ENCODE data around the gene COL16A1.

Gene COL16A1

GRCh38 chr1:31645274-31645568 lies 58.6 kb downstream of the COL16A1 start:
- no peak for DNase-seq

DNA sequence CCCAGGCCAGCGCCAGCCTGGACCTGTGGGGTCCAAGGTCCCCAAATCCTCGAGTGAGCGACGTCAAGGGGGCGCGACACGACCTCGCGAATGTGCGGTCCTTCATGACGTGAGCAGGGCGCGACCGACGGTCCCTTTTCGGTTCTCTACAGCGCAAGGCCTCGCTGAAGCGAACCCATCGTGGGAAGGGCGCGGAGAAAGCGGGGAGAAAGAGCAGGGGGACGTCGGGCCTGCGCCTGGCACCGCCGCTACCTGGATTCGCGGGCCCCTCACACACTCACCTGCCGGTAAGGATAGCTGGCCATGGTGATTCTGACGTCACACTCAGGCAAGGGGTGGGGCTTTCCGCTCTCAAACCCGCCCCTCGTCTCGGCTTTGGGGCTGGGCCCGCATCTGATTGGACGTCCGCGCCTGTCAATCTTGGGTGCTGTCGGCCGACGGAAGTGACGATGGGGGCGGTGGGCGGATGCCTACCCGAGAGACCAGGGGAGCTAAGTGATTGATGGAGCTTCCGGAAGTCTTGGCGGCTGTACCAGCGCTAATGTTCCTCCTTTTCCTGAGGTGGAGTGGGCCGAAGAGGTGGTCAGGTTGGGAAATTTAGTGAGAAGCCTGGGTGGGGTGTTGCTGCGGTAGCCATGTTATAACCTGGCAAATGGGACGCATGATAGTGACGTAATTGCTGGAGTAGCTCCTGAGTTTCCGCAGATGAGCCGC lies 59.1 kb downstream of the COL16A1 start, which contains the start of gene PEF1:
PEF1 (minus strand) TSS at position 317 of the 714 bp plus-strand sequence; CDS start at position 305, 12 bp downstream.
- peak; percentile 95 to 100 for DNase-seq

- no peak for DNase-seq
Measured at GRCh38 chr1:31643976-31644559, 59.7 kb downstream of the COL16A1 start.

GRCh38 chr1:31642897-31643296 lies 60.9 kb downstream of the COL16A1 start:
- DNase-seq: no peak

GRCh38 chr1:31642366-31642765 lies 61.5 kb downstream of the COL16A1 start:
- no peak for DNase-seq

DNA sequence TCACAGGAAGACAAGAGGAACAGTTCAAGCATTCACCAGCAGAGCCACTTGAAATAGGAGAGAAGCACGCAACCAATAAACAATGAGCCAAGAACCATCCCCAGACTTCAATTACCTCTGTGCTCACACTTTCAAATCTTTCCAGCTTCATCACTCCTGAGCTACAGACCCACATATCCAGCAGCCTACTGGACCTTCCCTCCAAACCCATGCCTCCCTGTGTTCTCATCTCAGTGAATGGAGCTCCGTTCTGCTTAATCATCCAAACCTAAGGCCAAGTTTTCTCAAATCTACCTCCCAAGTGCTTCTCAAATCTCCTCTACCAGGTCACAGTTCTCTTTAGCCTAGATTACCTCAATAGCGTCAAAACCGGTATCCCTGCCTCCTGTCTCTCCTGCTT lies 62.9 kb downstream of the COL16A1 start:
- DNase-seq: no peak

- DNase-seq: no peak
Measured at GRCh38 chr1:31640179-31640578, 63.6 kb downstream of the COL16A1 start.

DNA sequence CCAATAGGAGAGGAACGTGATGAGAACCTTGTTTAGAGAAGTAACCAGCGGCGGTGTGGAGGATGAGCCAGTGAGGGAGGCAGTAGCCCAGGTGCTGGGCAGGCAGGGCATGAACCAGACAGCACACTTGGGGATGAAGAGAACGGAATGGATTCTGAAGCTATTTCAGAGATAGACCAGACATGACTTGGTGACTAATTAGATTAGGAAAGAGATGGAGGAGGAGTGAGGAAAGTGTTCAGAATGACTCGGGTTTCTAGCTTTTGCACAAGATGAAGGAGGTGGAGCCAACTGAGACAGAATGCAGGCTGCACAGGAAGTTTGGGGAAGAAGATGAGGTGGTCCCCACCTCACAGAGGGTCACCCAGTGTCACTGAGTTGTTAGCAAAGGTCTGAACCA lies 64.3 kb downstream of the COL16A1 start:
- peak; percentile 80 to 86 for DNase-seq

DNA sequence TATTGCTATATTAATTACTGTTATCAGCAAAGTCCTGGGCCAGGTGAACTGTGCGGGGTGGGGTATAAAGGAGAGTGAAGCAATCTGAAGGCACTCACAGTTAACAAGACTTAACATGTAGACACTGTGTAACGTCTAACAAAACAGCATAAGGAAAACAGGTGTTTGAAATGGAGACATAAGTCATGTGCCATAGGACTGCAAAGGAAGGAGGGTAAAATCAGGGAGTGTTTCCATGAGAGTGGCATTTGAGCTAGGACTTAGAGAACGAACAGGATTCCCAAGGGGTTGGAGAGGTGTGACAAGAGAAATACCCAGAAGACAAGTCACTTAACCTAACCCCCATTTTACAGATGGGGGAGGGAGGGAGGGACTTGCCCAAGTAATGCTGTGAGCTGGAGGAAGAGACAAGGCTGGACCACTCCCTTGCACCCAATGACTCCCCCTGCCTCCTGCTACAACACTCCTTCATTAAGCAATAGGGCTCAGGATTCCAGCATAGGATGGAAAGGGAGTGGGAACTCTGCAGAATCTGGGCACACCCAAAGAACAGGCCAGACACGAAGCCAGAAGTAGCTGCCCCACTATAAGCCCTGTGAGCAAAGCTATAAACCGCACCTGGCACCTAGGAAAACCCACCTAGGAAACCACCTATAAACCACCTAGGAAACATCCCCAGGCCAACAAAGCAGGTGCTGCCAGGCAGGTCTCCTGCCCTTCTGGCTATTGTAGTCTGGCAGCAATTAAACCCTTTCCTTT lies 65.7 kb downstream of the COL16A1 start:
- no peak for DNase-seq

GRCh38 chr1:31633117-31633516 lies 70.7 kb downstream of the COL16A1 start:
- peak in 1 of 2 donors; percentile 50 for DNase-seq

DNA sequence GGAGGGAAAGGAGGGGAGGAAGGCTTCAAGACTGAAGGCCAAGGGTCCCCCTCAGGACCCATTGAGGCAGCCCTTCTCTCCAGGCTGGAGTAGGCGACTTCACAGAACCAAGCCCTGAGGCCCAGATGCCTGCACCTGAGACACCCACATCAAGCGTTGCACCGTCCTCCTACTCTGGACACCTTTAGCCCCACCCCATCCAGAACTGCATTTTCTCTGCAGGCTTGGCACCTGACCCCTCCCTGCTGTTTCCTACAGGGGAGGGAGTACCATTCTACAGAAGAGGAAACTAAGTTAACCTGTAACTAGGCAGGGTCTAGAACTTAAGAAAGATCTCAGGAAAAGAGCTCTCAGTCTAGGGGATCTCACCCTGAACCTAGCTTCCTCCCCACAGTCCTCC lies 71.2 kb downstream of the COL16A1 start:
- DNase-seq: no peak

DNA sequence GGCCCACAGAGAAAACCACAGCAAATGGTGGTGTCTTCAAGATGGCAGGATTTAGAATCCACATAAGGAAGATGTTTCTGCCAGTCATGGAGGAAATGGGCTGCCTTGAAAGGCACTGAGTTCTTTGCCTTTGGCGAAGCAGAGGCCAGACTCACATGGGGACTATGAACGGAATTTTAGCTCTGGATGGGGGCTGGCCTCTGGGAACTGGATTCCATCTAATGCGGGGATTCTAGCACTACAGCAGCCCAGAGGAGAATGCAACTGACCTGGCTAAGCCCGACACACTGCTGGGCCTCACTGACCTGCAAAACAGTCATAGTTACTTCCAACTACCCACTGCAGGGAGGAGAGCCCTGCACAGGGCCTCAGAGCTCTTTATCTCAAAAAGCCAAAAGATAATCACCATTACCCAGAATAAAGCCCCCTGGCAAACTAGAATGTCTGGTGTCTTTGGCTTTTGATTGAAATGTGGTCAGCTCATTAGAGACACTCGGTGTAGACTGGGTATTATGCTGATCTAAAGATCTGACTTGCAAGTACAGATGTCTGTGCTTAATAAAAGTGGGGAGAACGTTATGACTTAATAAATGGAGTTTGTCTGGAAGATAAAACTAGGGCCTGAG lies 74.8 kb downstream of the COL16A1 start:
- DNase-seq: no peak

- DNase-seq: no peak
Measured at GRCh38 chr1:31627930-31628559, 75.8 kb downstream of the COL16A1 start.

DNA sequence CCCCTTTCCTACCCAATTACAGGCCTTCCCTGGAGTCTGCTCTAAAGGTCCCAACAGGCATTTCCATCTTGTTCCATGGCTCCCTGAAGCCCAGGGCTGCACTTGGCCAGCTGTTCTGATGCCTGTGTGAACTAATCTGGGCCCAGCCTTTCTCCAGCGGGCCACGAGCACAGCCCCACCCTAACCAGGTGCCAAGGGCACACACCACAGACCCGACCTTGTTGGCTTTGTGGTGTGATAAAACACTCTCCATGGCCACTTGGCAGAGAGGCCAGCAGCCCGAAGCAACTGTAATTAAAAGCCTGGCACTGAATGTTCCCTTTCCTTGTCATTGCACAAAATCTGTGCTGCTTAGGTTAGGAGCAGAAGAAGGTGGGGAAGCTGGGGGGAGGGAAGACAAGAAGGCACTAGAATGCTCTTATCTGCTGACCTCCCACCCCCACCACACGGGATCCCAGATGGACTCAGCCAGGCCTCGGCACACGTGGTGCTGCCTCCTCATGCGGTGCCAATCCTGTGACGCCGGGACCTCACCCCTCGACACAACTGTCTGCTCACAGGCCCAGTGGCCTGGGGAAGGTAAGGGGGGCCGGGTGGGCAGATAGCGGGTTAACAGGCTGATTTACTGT lies 76.4 kb downstream of the COL16A1 start:
- DNase-seq: no peak

DNA sequence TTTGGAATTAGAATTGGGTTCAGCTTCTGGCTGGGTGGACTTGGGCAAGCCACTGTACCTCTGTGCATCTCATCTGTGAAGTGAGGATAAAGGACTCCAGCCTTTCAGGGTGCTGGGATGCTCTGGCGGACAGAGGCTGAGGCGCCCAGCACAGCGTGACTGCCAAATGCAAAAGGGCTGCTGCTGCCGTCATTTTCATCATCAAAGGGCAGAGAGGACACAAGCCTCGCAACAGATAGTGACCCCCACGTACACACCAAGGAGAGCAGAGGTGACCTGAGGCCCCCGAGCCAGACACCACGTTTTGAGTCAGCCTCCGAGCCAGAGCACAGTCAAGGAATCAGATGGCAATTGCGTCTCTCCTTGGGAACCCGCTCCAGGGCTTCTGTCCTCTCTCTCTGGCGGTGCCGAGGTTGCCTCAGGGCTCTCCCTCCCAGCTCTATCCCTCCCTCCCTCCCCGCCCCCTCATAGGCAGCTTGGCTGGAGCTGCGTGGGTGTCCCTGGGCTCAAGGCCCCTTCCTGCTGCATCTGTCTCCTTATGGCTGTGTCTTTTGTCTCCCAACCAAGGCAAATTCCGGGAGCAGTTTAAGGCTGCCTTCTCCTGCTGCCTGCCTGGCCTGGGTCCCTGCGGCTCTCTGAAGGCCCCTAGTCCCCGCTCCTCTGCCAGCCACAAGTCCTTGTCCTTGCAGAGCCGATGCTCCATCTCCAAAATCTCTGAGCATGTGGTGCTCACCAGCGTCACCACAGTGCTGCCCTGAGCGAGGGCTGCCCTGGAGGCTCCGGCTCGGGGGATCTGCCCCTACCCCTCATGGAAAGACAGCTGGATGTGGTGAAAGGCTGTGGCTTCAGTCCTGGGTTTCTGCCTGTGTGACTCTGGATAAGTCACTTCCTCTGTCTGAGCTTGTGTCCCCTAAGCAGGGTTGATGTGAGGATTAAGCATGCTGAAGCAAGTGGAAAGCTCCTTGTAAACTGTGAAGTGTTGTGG lies 77.3 kb downstream of the COL16A1 start:
- no peak for DNase-seq

- peak; percentile 13 to 36 for DNase-seq
Measured at GRCh38 chr1:31625561-31626222, 78.1 kb downstream of the COL16A1 start.

GRCh38 chr1:31624731-31625514 lies 78.9 kb downstream of the COL16A1 start:
- no peak for DNase-seq

GRCh38 chr1:31624309-31624708 lies 79.5 kb downstream of the COL16A1 start:
- no peak for DNase-seq

- no peak for DNase-seq
Measured at GRCh38 chr1:31623365-31623764, 80.5 kb downstream of the COL16A1 start.

All from inflammatory macrophage treated with lipopolysaccharide for 1 hour (primary cell).